Liver (tissue), 9 donors: Measurements from ENCODE around the gene SHFL. TPM values are rescaled to one million over a fixed set of nuclear protein-coding genes. Genes with fewer than 3 reads are reported as not detected.
A peak's percentile ranks its signal among the peaks of the same experiment; 100 is the strongest.

Experiments used
- DNase-seq: peaks from one replicate; pipeline ENCODE4 v3.0.0-alpha.2; 2017; ENCODE audit warnings: low spot score
- H3K27ac ChIP-seq, 2 donors: one replicate each; pipeline ENCODE4 v1.7.0; 2013; ENCODE audit warnings: inconsistent platforms in 2 of 2, low read length in 2 of 2, control low read depth in 1 of 2, low read depth in 1 of 2, mild to moderate bottlenecking in 1 of 2
- H3K27me3 ChIP-seq, 4 donors: one replicate each; pipeline versions ENCODE4 v1.6.1 to v1.7.0; 2013; ENCODE audit warnings: low read length in 3 of 4, inconsistent platforms in 1 of 4, mild to moderate bottlenecking in 1 of 4, moderate library complexity in 1 of 4; ENCODE audit not compliant: control insufficient read depth in 4 of 4, insufficient read depth in 4 of 4
- H3K36me3 ChIP-seq, 4 donors: one replicate each; pipeline versions ENCODE4 v1.6.1 to v1.7.0; 2013; ENCODE audit warnings: low read length in 3 of 4, mild to moderate bottlenecking in 3 of 4, low read depth in 1 of 4, moderate library complexity in 1 of 4; ENCODE audit not compliant: control insufficient read depth in 4 of 4, insufficient read depth in 3 of 4
- H3K4me1 ChIP-seq, 4 donors: one replicate each; pipeline versions ENCODE4 v1.6.1 to v1.7.0; 2013; ENCODE audit warnings: low read length in 3 of 4, mild to moderate bottlenecking in 3 of 4, moderate library complexity in 1 of 4; ENCODE audit not compliant: control insufficient read depth in 4 of 4, insufficient read depth in 4 of 4
- H3K4me3 ChIP-seq, 3 donors: one replicate each; pipeline versions ENCODE4 v1.6.1 to v1.7.0; 2013; ENCODE audit warnings: low read length in 3 of 3, control low read depth in 1 of 3, low read depth in 1 of 3, mild to moderate bottlenecking in 1 of 3
- H3K9ac ChIP-seq, 2 donors: one replicate each; pipeline ENCODE4 v1.7.0; 2013; ENCODE audit warnings: low read length in 2 of 2, mild to moderate bottlenecking in 2 of 2, moderate library complexity in 2 of 2, control low read depth in 1 of 2, low read depth in 1 of 2
- H3K9me3 ChIP-seq, 4 donors: one replicate each; pipeline versions ENCODE4 v1.6.1 to v1.7.0; 2013; ENCODE audit warnings: low read length in 3 of 4; ENCODE audit not compliant: control insufficient read depth in 4 of 4
- ATF3 ChIP-seq: IDR thresholded peaks from 2 replicates; pipeline ENCODE4 v1.6.1; 2016; ENCODE audit warnings: antibody characterized with exemption
- FOXA1 ChIP-seq: IDR thresholded peaks from 2 replicates; pipeline ENCODE4 v1.6.1; 2016; ENCODE audit warnings: antibody characterized with exemption
- GABPA ChIP-seq, 2 donors: IDR thresholded peaks in 1 of 2; conservative IDR thresholded peaks in 1 of 2; 2 replicates each; pipeline ENCODE4 v1.6.1; 2016; ENCODE audit warnings: antibody characterized with exemption in 2 of 2, mild to moderate bottlenecking in 1 of 2, moderate library complexity in 1 of 2
- NR2F2 ChIP-seq: IDR thresholded peaks from 2 replicates; pipeline ENCODE4 v1.6.1; 2016; ENCODE audit warnings: antibody characterized with exemption
- RAD21 ChIP-seq, 2 donors: IDR thresholded peaks; 2 replicates each; pipeline ENCODE4 v1.6.1; 2016; ENCODE audit warnings: antibody characterized with exemption in 2 of 2, mild to moderate bottlenecking in 2 of 2
- REST ChIP-seq: IDR thresholded peaks from 2 replicates; pipeline ENCODE4 v1.6.1; 2016; ENCODE audit warnings: antibody characterized with exemption, mild to moderate bottlenecking
- TAF1 ChIP-seq: conservative IDR thresholded peaks from 2 replicates; pipeline ENCODE4 v1.6.1; 2016; ENCODE audit warnings: antibody characterized with exemption, mild to moderate bottlenecking
- YY1 ChIP-seq: IDR thresholded peaks from 2 replicates; pipeline ENCODE4 v1.6.1; 2016; ENCODE audit warnings: antibody characterized with exemption, mild to moderate bottlenecking
- ZBTB33 ChIP-seq: IDR thresholded peaks from 2 replicates; pipeline ENCODE4 v1.6.1; 2016; ENCODE audit warnings: antibody characterized with exemption
- WGBS: extraction: QIAGEN DNeasy Blood & Tissue Kit; methylation state at CpG from one replicate; pipeline ENCODE4 v1.1.7; 2013; 5-methylcytosine and 5-hydroxymethylcytosine counted together
- polyA plus RNA-seq, 2 donors: library from polyadenylated mRNA; stranded (reverse) in 1 of 2; unstranded in 1 of 2; fragments of 200-250 nt in 1 of 2; fragments of >200 nt in 1 of 2; fragmentation: Nextera tagmentation in 1 of 2; extraction: Ambion mirVana in 1 of 2; gene quantifications; one replicate each; pipeline versions ENCODE4 v1.2.1 to v1.2.3, GENCODE V29; 2013 to 2015
- total RNA-seq, 2 donors: library from RNA; depleted of rRNA; stranded (reverse); fragments of >200 nt; gene quantifications; one replicate each; pipeline ENCODE4 v1.2.3, GENCODE V29; 2014
- donor health status: healthy.
- donor health status: healthy.
- donor health status: healthy.
- donor health status: healthy.
- donor health status: healthy.

Gene SHFL
- total and polyA plus RNA-seq, 4 donors, result 13.1 to 104 (median 84.7) TPM

GRCh38 chr19:10092648-10093294, 6.7 kb downstream of the SHFL start:
- TF ChIP-seq FOXA1 (no peak), NR2F2 (no peak), RAD21 (IDR thresholded peaks at IDR 0.05) (no peak), ZBTB33 (no peak), GABPA (IDR thresholded peaks at IDR 0.05 in 1 of 2, conservative IDR thresholded peaks at IDR 0.05 in 1 of 2) (no peak), ATF3 (no peak), YY1 (no peak), TAF1 (no peak)
- Histone ChIP-seq H3K4me3 (no peak overlapping the region), H3K36me3 (peaks cover 14 to 33% (median 25%) of the 10 kb centered on the region in 4 donors), H3K27ac (peak overlapping the region; percentile 36 to 85), H3K9ac (no peak overlapping the region), H3K9me3 (no peaks in the 10 kb centered on the region), H3K4me1 (peaks cover 22 to 60% (median 47%) of the 10 kb centered on the region in 4 donors), H3K27me3 (no peaks in the 10 kb centered on the region)
- WGBS, result 87% methylated on average over 9 of the region's 9 CpGs
- DNase-seq, result no peak

GRCh38 chr19:10093295-10094186, 7.4 kb downstream of the SHFL start:
- WGBS, result 88% methylated on average over 22 of the region's 22 CpGs
- TF ChIP-seq REST (peak; percentile 97), ZBTB33 (no peak)
- Histone ChIP-seq H3K9ac (no peak overlapping the region), H3K27me3 (no peaks in the 10 kb centered on the region), H3K27ac (no peak overlapping the region), H3K36me3 (peaks cover 14 to 33% (median 25%) of the 10 kb centered on the region in 4 donors), H3K4me3 (no peak overlapping the region), H3K9me3 (no peaks in the 10 kb centered on the region), H3K4me1 (peaks cover 22 to 59% (median 46%) of the 10 kb centered on the region in 4 donors)
- no peak for DNase-seq
